ENCODE data around the gene MAP3K5.
A peak's percentile ranks its signal among the peaks of the same experiment; 100 is the strongest.

MAP3K5 gene

GRCh38 chr6:136635615-136636014, 156.7 kb downstream of the MAP3K5 start:
- no peak for FAIRE-seq

DNA sequence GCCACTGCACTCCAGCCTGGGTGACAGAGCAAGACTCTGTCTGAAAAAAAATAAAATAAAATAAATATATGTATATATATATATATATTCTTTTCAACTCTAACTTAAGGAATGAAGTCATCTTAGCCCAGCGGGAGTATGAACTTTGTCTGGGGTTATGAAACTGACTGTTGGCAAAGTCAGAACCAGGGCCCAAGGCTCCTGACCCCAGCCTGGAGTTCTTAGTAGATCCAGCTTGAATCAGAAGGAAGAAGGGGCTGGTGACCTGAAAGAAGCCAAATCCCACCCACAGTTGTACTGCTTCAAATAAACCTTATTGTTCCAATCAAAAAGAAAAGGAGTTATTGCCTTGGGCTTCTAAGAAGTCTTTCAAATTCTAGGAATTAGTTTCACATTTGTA, 158.9 kb downstream of the MAP3K5 start:
- no peak for FAIRE-seq

GRCh38 chr6:136628996-136629395, 163.3 kb downstream of the MAP3K5 start:
- FAIRE-seq = no peak

- FAIRE-seq = no peak
Observed at GRCh38 chr6:136627191-136627590, 165.1 kb downstream of the MAP3K5 start.

GRCh38 chr6:136625293-136625692, 167.0 kb downstream of the MAP3K5 start:
- no peak for FAIRE-seq

GRCh38 chr6:136624347-136624746, 167.9 kb downstream of the MAP3K5 start:
- no peak for FAIRE-seq

GRCh38 chr6:136618086-136618485, 174.2 kb downstream of the MAP3K5 start:
- FAIRE-seq = no peak

- FAIRE-seq = no peak
Observed at GRCh38 chr6:136616527-136616926, 175.8 kb downstream of the MAP3K5 start.

DNA sequence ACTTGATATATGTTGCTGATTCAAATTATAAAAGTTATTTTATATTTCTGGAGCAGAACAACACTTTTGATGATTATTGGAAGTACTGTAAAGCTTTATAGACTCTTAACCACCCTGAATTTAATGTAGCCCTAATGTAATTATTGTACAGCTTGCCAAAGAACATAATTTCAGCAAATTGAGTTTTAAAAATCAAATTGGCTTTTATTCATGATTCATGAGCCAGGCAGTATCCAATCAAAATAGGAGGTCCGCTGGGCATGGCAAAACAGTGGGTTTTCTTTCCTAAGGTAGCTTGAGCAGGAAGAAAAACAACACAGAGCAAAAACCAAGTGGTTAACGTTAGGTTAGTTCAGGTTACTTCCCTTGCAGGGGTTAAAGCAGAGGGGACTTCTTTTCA, 177.3 kb downstream of the MAP3K5 start:
- FAIRE-seq = no peak

DNA sequence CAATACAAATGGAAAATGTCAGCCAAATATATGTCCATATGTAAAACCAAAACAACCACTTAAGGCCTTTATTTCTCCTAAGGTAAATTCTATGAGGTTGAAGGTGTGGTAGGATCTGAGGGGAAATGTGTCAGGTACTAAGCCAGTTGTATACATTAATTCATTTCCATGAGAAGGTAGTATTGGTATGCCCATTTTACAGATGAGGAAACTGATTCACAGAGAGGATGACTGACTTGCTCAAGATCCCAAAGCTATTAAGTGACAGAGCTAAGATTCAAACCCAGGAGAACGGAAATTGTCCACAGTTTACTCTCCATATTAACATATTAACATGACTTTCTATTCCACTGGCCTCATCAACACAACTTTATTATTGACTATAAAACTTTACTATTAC, 177.9 kb downstream of the MAP3K5 start:
- peak; percentile 43 for FAIRE-seq

DNA sequence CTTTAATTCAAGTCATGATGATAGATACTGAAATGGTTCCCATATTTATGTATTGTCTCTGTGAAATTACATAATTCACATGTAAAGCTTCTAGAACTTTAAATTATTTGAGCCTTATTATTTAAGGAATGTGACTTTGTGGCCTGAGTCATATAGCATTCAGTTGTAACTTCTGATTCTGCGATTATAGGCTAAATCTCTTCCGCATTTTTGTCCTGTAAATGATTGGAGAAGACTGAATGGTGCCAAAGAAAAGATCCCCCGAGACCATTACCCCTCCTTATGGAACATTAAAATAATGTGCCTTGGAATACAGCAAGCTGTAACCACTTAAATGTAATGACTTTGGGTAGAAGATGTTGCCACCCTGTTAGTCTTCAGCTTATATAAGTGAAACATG, 178.8 kb downstream of the MAP3K5 start:
- no peak for FAIRE-seq

GRCh38 chr6:136612666-136613389, 179.4 kb downstream of the MAP3K5 start:
- FAIRE-seq = no peak

GRCh38 chr6:136611746-136612145, 180.5 kb downstream of the MAP3K5 start:
- FAIRE-seq = no peak

DNA sequence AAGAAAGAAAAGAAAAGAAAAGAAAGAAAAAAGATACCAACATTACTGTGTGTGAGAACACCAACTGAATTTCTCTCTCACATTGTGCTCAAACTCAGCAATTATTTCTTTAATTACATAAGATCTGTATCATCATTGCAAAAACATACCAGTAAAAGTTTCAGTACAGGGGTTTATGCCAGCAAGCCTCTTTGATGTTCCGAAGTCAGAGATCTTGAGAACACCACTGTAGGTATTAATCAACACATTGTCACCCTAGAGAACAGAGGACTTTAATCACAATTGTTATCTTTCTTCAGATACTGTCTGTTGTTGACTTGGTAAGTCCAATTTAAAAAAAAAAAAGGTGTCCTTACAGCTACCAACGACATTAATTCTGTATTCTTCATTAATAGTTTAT, 181.1 kb downstream of the MAP3K5 start:
- no peak for FAIRE-seq

DNA sequence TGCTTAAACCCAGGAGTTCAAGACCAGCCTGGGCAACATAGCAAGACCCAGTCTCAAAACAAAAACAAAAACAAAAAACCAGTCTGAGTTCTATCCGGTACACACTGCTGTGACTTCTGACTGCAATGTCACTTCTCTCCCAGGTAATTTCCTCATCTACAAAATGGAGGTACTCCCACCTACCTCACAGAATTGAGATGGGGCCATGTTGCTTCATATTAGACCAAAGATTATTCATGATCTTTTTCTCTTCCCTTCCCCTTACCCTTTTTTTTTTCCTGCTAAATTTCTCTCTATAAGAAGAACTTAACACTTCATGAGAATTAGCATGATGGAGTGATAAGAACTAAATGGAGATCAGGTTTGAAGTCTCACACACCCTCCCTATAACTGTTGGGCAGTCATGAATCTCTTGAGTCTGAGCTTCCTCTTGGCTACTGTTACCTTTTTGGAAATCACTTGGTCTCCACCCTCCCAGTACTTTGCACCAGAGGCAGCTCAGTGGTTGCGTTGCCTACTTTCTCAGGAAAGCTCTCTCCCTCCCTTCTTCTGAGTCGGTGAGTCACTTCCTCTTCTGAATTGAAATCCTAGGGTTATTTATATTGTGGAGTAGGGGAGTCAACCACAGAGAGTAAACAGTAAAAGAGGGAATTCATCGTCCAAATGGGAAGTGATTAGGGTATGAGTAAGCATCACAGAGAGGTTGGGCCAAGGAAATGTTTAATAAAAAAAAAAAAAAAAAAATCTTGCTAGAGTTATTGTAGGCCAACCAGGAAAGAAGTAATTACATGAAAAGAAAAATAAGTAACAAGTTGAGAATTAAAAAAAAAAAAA, 182.2 kb downstream of the MAP3K5 start:
- FAIRE-seq = peak; percentile 95

DNA sequence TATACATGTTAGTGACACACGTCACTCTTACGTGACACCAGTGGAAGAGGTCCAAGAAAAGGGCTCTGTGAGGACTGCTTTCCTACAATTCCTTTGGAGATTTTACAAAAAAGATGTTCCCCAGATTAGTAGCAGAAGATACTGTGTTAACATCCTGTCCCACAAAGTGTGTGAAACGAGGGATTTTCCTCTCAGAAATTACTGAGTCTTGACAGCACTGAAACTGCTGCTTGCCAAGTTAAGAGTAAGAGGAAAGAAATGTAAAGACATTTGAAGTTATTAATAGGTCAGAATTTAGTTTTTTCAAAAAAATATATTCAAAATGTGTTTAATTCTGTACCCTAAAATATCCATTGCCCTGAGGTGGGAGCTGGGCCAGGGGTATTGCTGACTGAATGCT, 183.3 kb downstream of the MAP3K5 start:
- no peak for FAIRE-seq

- FAIRE-seq = no peak
Observed at GRCh38 chr6:136607932-136608772, 184.1 kb downstream of the MAP3K5 start.

DNA sequence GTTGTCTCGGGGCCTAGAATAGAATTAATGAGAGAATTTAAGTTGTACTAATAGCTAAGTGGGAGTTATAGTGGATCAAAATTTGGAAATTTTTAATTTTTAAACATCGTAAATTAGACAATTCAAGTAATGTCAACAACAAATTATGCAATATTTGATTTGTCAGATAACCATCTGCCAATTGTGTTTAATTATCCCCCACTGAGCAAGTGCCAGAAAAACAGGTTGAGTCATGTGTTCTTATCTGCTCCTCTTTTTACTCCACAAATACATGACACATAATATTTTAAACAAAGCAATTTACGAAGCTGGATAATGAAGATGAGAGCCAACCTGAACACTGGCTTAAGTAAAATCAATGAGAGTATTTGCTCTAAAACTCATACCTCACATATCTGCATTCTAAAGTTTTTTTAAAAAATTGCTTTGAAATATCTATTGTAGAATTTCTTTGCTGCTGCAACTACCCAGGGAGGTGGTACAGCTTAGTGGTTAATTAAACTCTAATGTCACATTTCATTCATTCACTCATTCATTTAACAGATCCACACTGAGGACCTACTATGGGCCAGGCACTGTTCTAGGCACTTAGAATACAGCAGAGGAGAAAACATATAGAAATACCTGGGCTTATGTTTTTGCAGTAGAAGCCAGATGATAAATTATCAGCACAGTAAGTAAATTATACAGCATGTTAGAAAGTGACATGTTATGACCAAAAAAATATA, 184.9 kb downstream of the MAP3K5 start:
- FAIRE-seq = peak; percentile 98

DNA sequence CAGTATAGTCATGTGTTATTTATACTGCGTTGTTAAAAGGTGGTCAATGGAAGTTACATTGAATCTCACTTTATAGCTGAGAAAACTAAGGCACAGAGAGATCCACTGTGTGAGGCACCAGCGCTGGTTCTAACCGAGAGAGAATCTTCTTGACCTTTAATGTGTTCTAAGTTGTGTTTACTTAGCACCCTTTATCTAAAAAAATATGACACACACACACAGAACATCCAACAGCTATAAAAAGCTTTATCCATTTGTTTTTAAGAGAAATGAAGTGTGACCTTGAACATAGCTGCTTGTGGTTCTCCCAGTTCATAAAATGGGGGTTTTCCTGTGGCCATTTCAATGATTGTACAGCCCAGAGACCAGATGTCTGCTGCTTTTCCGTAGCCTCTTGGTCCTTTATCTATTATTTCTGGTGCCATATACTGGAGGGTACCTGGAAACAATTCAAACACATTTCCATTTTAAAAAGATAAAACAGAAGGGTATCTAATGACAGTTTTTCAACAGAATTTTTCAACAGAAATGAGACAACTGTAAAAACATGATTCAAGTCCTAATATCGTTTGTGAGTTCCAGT, 187.3 kb downstream of the MAP3K5 start:
- FAIRE-seq = no peak

- FAIRE-seq = no peak
Observed at GRCh38 chr6:136604328-136604825, 187.9 kb downstream of the MAP3K5 start.

DNA sequence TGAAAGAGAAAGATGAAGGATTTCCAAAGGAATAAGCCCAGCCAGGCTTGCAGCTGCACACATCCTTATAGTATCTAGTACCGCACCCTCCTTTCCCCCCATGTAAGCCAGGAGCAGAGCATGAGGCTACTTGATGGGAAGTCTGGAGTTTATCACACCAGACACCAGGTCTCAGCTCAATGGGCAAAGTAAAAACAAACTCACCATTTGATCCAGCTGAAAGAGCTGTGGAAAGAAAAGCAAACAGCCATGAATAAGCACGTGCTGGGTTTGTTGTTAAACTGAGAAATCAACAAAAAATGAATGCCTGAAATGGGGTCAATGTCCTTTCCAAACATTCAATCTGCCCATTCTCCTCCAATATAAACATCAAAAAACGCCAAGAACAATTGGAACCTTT, 191.5 kb downstream of the MAP3K5 start:
- peak; percentile 36 for FAIRE-seq

Data from islet of Langerhans (tissue), 1 donor.